OCI-M2 (cell line): ENCODE data around the gene RCBTB1.
"Not testable (repeated sequence)": the region's sequence is repeated elsewhere in the genome, so short reads cannot be mapped to it uniquely, and the experiment has no call there.

Experiments
- DNase-seq: peaks from one replicate; lab custom pipeline; 2025; ENCODE audit not compliant: unreplicated experiment; lab: John Stamatoyannopoulos, UW

RCBTB1 gene

GRCh38 chr13:49585220-49586157 is at the start of gene RCBTB1:
Gene RCBTB1, minus strand, starts transcription at chr13:49585558. Its CDS starts 18,279 bp downstream, at chr13:49567279.
- no peak for DNase-seq

GRCh38 chr13:49633710-49634109 is 48.4 kb upstream of the RCBTB1 start:
- no peak for DNase-seq

GRCh38 chr13:49632156-49632555 is 46.8 kb upstream of the RCBTB1 start:
- DNase-seq, result no peak

GRCh38 chr13:49630580-49630979 is 45.2 kb upstream of the RCBTB1 start:
- DNase-seq, result no peak

GRCh38 chr13:49629947-49630346 is 44.6 kb upstream of the RCBTB1 start:
- DNase-seq, result no peak

GRCh38 chr13:49629196-49629938 is 44.0 kb upstream of the RCBTB1 start:
- no peak for DNase-seq

GRCh38 chr13:49627831-49628652 is 42.7 kb upstream of the RCBTB1 start, which contains the start of gene ARL11:
Gene ARL11, plus strand, starts transcription at chr13:49628507. Its CDS starts 1,941 bp downstream, at chr13:49630448.
- no peak for DNase-seq

GRCh38 chr13:49625392-49626079 is 40.2 kb upstream of the RCBTB1 start:
- DNase-seq, result no peak

GRCh38 chr13:49624229-49624628 is 38.9 kb upstream of the RCBTB1 start:
- no peak for DNase-seq

- no peak for DNase-seq
These were observed 37.0 kb upstream of the RCBTB1 start for GRCh38 chr13:49622174-49622946.

- no peak for DNase-seq
These were observed 34.8 kb upstream of the RCBTB1 start for GRCh38 chr13:49620170-49620621.

- DNase-seq, result no peak
These were observed 31.3 kb upstream of the RCBTB1 start for GRCh38 chr13:49616676-49617065.

GRCh38 chr13:49615836-49616675 is 30.7 kb upstream of the RCBTB1 start:
- no peak for DNase-seq

GRCh38 chr13:49612042-49612441 is 26.7 kb upstream of the RCBTB1 start:
- DNase-seq, result not testable (repeated sequence)

- no peak for DNase-seq
These were observed 24.8 kb upstream of the RCBTB1 start for GRCh38 chr13:49610176-49610575.

GRCh38 chr13:49608651-49609331 is 23.4 kb upstream of the RCBTB1 start:
- no peak for DNase-seq

- DNase-seq, result no peak
These were observed 22.4 kb upstream of the RCBTB1 start for GRCh38 chr13:49607761-49608160.
